ENCODE measurements around the gene DEPP1. TPM values are rescaled to one million over a fixed set of nuclear protein-coding genes. Genes with fewer than 3 reads are reported as not detected.

Gene DEPP1
- total and polyA plus RNA-seq, 2 of the 13 experiments (the other 11 are each of a cell fraction or from before 2014, with no cell fraction given) = 14.8 to 270 TPM

GRCh38 chr10:44975431-44976331 lies 2.9 kb downstream of the DEPP1 start (continued):
- TF ChIP-seq HMGXB4 (CRISPR knock-in tag; IDR thresholded peaks at IDR 0.05; ENCODE audit: borderline replicate concordance in 1 of 2, low read depth in 1 of 2) (peak; percentile 23 to 44; a peak in 1 of 4 replicates), ZNF879 (CRISPR knock-in tag; IDR thresholded peaks at IDR 0.05) (0 out of 2 replicates have a peak, but pooled peaks have one; percentile 64), NFKBIZ (CRISPR knock-in tag; IDR thresholded peaks at IDR 0.05) (no peak), ZNF224 (CRISPR knock-in tag; IDR thresholded peaks at IDR 0.05) (no peak; the same call in 1 of the 2 replicates), NCOA2 (CRISPR knock-in tag; IDR thresholded peaks at IDR 0.05) (0 out of 2 replicates have a peak, but pooled peaks have one; percentile 23), GATAD1 (CRISPR knock-in tag; IDR thresholded peaks at IDR 0.05) (0 out of 2 replicates have a peak, but pooled peaks have one; percentile 9), DBP (CRISPR knock-in tag; IDR thresholded peaks at IDR 0.05; ENCODE audit: not compliant biosample characterization) (peak; percentile 39), ZNF225 (CRISPR knock-in tag; IDR thresholded peaks at IDR 0.05) (peak; percentile 59; the same call in 1 of the 2 replicates), ZNF138 (CRISPR knock-in tag; IDR thresholded peaks at IDR 0.05; ENCODE audit: low read depth) (peak; percentile 9; the same call in 1 of the 2 replicates), RBFOX2 (IDR thresholded peaks at IDR 0.05; ENCODE audit: low read depth, low read length) (peak; percentile 47), PAX8 (CRISPR knock-in tag; IDR thresholded peaks at IDR 0.05; ENCODE audit: borderline replicate concordance) (no peak), ZNF772 (CRISPR knock-in tag; IDR thresholded peaks at IDR 0.05) (peak; percentile 56; the same call in 1 of the 2 replicates), HOXA7 (CRISPR knock-in tag; IDR thresholded peaks at IDR 0.05) (no peak), KDM2A (CRISPR knock-in tag; IDR thresholded peaks at IDR 0.05; ENCODE audit: borderline replicate concordance, low read depth) (peak; percentile 80), RBM22 (optimal IDR thresholded peaks at IDR 0.05; ENCODE audit: low read length) (peak; percentile 95), GATA4 (IDR thresholded peaks at IDR 0.05; ENCODE audit: borderline replicate concordance, low read depth) (peak; percentile 72; the same call in 1 of the 2 replicates), ZNF33A (CRISPR knock-in tag; IDR thresholded peaks at IDR 0.05; ENCODE audit: borderline replicate concordance) (0 out of 2 replicates have a peak, but pooled peaks have one; percentile 62), ZNF331 (CRISPR knock-in tag; IDR thresholded peaks at IDR 0.05) (peak; percentile 38), YY1 (IDR thresholded peaks at IDR 0.05; ENCODE audit: insufficient read depth, insufficient replicate concordance, low read depth, low read length) (no peak), HOXA9 (CRISPR knock-in tag; IDR thresholded peaks at IDR 0.05; ENCODE audit: borderline replicate concordance) (peak; percentile 40; the same call in 1 of the 2 replicates), GZF1 (CRISPR knock-in tag; IDR thresholded peaks at IDR 0.05) (no peak), STAG1 (CRISPR knock-in tag; IDR thresholded peaks at IDR 0.05) (no peak), ZNF678 (CRISPR knock-in tag; IDR thresholded peaks at IDR 0.05) (no peak), ELF4 (CRISPR knock-in tag; IDR thresholded peaks at IDR 0.05; ENCODE audit: borderline replicate concordance) (peak; percentile 74; the same call in 1 of the 2 replicates), FIP1L1 (IDR thresholded peaks at IDR 0.05; ENCODE audit: borderline replicate concordance, insufficient read depth, low read depth, low read length) (no peak), SALL1 (CRISPR knock-in tag; IDR thresholded peaks at IDR 0.05) (peak; percentile 49), ZNF292 (CRISPR knock-in tag; IDR thresholded peaks at IDR 0.05; ENCODE audit: borderline replicate concordance, low read depth) (no peak), ZNF780A (CRISPR knock-in tag; IDR thresholded peaks at IDR 0.05) (no peak)
